ENCODE measurements around the gene IGSF10. TPM values are rescaled to one million over a fixed set of nuclear protein-coding genes. Genes with fewer than 3 reads are reported as not detected.

The IGSF10 gene
- total RNA-seq, 2 experiments from 2014 or later = not detected

GRCh38 chr3:151445273-151446001 is 15.4 kb downstream of the IGSF10 start:
- POLR2A ChIA-PET = no interaction called here
- H3K27me3 Mint-ChIP-seq = peaks cover 2% of the 10 kb centered on the region
- H3K4me1 Mint-ChIP-seq = no peaks in the 10 kb centered on the region
- H3K9me3 Mint-ChIP-seq = no peaks in the 10 kb centered on the region
- CTCF ChIA-PET = no interaction called here
- no peak for DNase-seq
- no peak overlapping the region for H3K27ac Mint-ChIP-seq
- H3K36me3 Mint-ChIP-seq (ENCODE audit: low read depth) = no peaks in the 10 kb centered on the region
- no peak overlapping the region for H3K4me3 Mint-ChIP-seq

- CTCF ChIA-PET = no interaction called here
- Mint-ChIP-seq H3K27ac (no peak overlapping the region), H3K9me3 (no peaks in the 10 kb centered on the region), H3K27me3 (peaks cover 2% of the 10 kb centered on the region), H3K4me1 (no peaks in the 10 kb centered on the region), H3K36me3 (ENCODE audit: low read depth) (no peaks in the 10 kb centered on the region), H3K4me3 (no peak overlapping the region)
- DNase-seq = no peak
- POLR2A ChIA-PET = no interaction called here
Observed at GRCh38 chr3:151443583-151443982, 17.3 kb downstream of the IGSF10 start.

- H3K27me3 Mint-ChIP-seq = no peaks in the 10 kb centered on the region
- no peaks in the 10 kb centered on the region for H3K4me1 Mint-ChIP-seq
- no peaks in the 10 kb centered on the region for H3K36me3 Mint-ChIP-seq (ENCODE audit: low read depth)
- POLR2A ChIA-PET = no interaction called here
- no peak overlapping the region for H3K27ac Mint-ChIP-seq
- no peak for DNase-seq
- CTCF ChIA-PET = no interaction called here
- H3K4me3 Mint-ChIP-seq = no peak overlapping the region
- H3K9me3 Mint-ChIP-seq = no peaks in the 10 kb centered on the region
Observed at GRCh38 chr3:151440940-151441339, 19.9 kb downstream of the IGSF10 start.

- H3K9me3 Mint-ChIP-seq = no peaks in the 10 kb centered on the region
- ChIA-PET POLR2A (no interaction called here), CTCF (no interaction called here)
- H3K4me3 Mint-ChIP-seq = no peak overlapping the region
- no peak overlapping the region for H3K27ac Mint-ChIP-seq
- no peaks in the 10 kb centered on the region for H3K27me3 Mint-ChIP-seq
- peak; percentile 18 for DNase-seq
- no peaks in the 10 kb centered on the region for H3K36me3 Mint-ChIP-seq (ENCODE audit: low read depth)
- H3K4me1 Mint-ChIP-seq = no peaks in the 10 kb centered on the region
Observed at GRCh38 chr3:151439652-151440125, 21.2 kb downstream of the IGSF10 start.

GRCh38 chr3:151437906-151438305 is 23.0 kb downstream of the IGSF10 start:
- H3K36me3 Mint-ChIP-seq (ENCODE audit: low read depth) = no peaks in the 10 kb centered on the region
- CTCF ChIA-PET = interaction anchor here (0.7 to 0.9 kb wide), 2 partner anchors 21 to 1087 kb away, joined by 3 to 4 read pairs; no protein-coding TSS in a partner anchor
- POLR2A ChIA-PET = no interaction called here
- no peak for DNase-seq
- no peak overlapping the region for H3K4me3 Mint-ChIP-seq
- no peaks in the 10 kb centered on the region for H3K4me1 Mint-ChIP-seq
- H3K27ac Mint-ChIP-seq = no peak overlapping the region
- H3K9me3 Mint-ChIP-seq = no peaks in the 10 kb centered on the region
- no peaks in the 10 kb centered on the region for H3K27me3 Mint-ChIP-seq

- Mint-ChIP-seq H3K27me3 (no peaks in the 10 kb centered on the region), H3K4me1 (no peaks in the 10 kb centered on the region), H3K36me3 (ENCODE audit: low read depth) (no peaks in the 10 kb centered on the region), H3K9me3 (no peaks in the 10 kb centered on the region), H3K4me3 (no peak overlapping the region), H3K27ac (no peak overlapping the region)
- ChIA-PET CTCF (no interaction called here), POLR2A (no interaction called here)
- DNase-seq = no peak
Observed at GRCh38 chr3:151436675-151437446, 24.0 kb downstream of the IGSF10 start.

GRCh38 chr3:151434151-151434890 is 26.5 kb downstream of the IGSF10 start:
- Mint-ChIP-seq H3K36me3 (ENCODE audit: low read depth) (no peaks in the 10 kb centered on the region), H3K9me3 (no peaks in the 10 kb centered on the region), H3K4me1 (no peaks in the 10 kb centered on the region), H3K4me3 (no peak overlapping the region), H3K27ac (no peak overlapping the region), H3K27me3 (no peaks in the 10 kb centered on the region)
- CTCF ChIA-PET = no interaction called here
- DNase-seq = no peak
- POLR2A ChIA-PET = no interaction called here

GRCh38 chr3:151432616-151433372 is 28.1 kb downstream of the IGSF10 start:
- Mint-ChIP-seq H3K27me3 (peaks cover 2% of the 10 kb centered on the region), H3K27ac (no peak overlapping the region), H3K36me3 (ENCODE audit: low read depth) (no peaks in the 10 kb centered on the region), H3K4me3 (no peak overlapping the region), H3K9me3 (no peaks in the 10 kb centered on the region), H3K4me1 (no peaks in the 10 kb centered on the region)
- ChIA-PET CTCF (no interaction called here), POLR2A (no interaction called here)
- no peak for DNase-seq

GRCh38 chr3:151431940-151432339 is 28.9 kb downstream of the IGSF10 start:
- Mint-ChIP-seq H3K4me3 (no peak overlapping the region), H3K36me3 (ENCODE audit: low read depth) (no peaks in the 10 kb centered on the region), H3K4me1 (no peaks in the 10 kb centered on the region), H3K27me3 (peaks cover 5% of the 10 kb centered on the region), H3K9me3 (no peaks in the 10 kb centered on the region), H3K27ac (no peak overlapping the region)
- CTCF ChIA-PET = no interaction called here
- no peak for DNase-seq
- POLR2A ChIA-PET = no interaction called here

GRCh38 chr3:151430821-151431484 is 29.9 kb downstream of the IGSF10 start:
- Mint-ChIP-seq H3K27me3 (peaks cover 5% of the 10 kb centered on the region), H3K4me3 (no peak overlapping the region), H3K36me3 (ENCODE audit: low read depth) (no peaks in the 10 kb centered on the region), H3K27ac (no peak overlapping the region), H3K9me3 (no peaks in the 10 kb centered on the region), H3K4me1 (no peaks in the 10 kb centered on the region)
- POLR2A ChIA-PET = no interaction called here
- CTCF ChIA-PET = no interaction called here
- no peak for DNase-seq

GRCh38 chr3:151428386-151428785 is 32.5 kb downstream of the IGSF10 start:
- ChIA-PET POLR2A (no interaction called here), CTCF (interaction anchor here (0.9 kb wide), 1 partner anchor 519 kb away, joined by 3 read pairs; no protein-coding TSS in a partner anchor)
- Mint-ChIP-seq H3K4me3 (no peak overlapping the region), H3K4me1 (no peaks in the 10 kb centered on the region), H3K36me3 (ENCODE audit: low read depth) (no peaks in the 10 kb centered on the region), H3K27me3 (peaks cover 5% of the 10 kb centered on the region), H3K9me3 (no peaks in the 10 kb centered on the region), H3K27ac (no peak overlapping the region)
- no peak for DNase-seq

GRCh38 chr3:151426341-151426657 is 34.6 kb downstream of the IGSF10 start:
- no peak for DNase-seq
- CTCF ChIA-PET = interaction anchor here (0.6 to 1.1 kb wide), 2 partner anchors 9 to 18 kb away, joined by 3 to 4 read pairs; no protein-coding TSS in a partner anchor
- Mint-ChIP-seq H3K27me3 (peaks cover 5% of the 10 kb centered on the region), H3K9me3 (no peaks in the 10 kb centered on the region), H3K27ac (no peak overlapping the region), H3K4me3 (no peak overlapping the region), H3K4me1 (no peaks in the 10 kb centered on the region), H3K36me3 (ENCODE audit: low read depth) (no peaks in the 10 kb centered on the region)
- POLR2A ChIA-PET = no interaction called here

Data from activated CD4-positive, alpha-beta T cell treated with anti-CD3 and anti-CD28 coated beads, Interleukin-2, amount 10 ng/mL, durations not matched to agents 7 days and 5 days (primary cell).